Measurements from ENCODE around the gene PAQR8. TPM values are rescaled to one million over a fixed set of nuclear protein-coding genes. Genes with fewer than 3 reads are reported as not detected.

Gene PAQR8
- polyA plus RNA-seq, 1 of the 3 experiments (the other 2 are of a cell fraction) = 2.3 TPM

DNA sequence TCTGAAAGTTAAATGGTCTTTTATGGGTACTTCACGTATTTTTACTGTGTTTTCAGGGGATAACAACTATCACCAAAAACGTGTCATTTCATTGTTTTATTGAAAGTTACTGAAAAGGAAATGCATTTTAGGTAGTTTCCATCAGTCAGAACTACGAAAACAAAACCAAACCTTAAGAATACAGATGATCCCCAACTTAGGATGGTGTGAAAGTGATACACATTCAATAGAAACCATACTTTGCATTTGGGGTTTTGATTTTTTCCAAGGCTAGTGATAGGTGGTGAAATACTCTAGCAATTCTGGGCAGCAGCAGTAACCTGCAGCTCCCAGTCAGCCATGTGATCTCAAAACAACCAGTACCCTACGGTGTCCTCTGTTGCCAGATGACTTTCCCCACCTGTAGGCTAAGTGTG, 32.3 kb downstream of the PAQR8 start:
- 86% methylated on average over 4 of the region's 4 CpGs for WGBS (ENCODE audit: low lambda C conversion rate)
- POLR2A ChIA-PET = no interaction called here

DNA sequence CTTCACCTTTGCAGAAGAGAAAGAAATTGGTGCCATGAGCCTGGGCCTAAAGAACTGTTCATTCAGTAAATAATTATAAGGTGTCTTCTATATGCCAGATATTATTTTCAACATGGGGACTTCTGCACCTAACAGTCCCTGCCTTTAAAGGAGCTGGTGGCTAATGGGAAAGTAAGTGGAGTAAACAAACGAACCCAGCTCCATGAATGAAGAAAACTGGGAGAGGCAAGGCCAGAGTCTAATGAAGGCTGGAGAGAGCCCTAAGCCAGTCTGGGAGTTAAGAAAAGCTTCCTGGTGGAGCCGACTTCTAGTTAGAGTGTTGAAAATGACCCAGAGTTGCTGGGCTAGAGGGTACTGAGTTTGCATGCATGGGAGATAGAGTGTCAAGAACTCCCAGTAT, 34.0 kb downstream of the PAQR8 start:
- H3K4me3 ChIP-seq (ENCODE audit: low read depth in 2 of 2, low read length in 1 of 2) = no peak overlapping the region
- H3K9me2 ChIP-seq = no peaks in the 10 kb centered on the region
- H3F3A ChIP-seq (replicated peaks; ENCODE audit: insufficient read depth) = peaks cover 14% of the 10 kb centered on the region
- no peaks in the 10 kb centered on the region for H3K9me3 ChIP-seq
- H3K36me3 ChIP-seq (replicated peaks in 1 of 2; ENCODE audit: control insufficient read depth in 1 of 2, insufficient read depth in 2 of 2, low read length in 1 of 2) = no peaks in the 10 kb centered on the region
- 82% methylated on average over 2 of the region's 2 CpGs for whole genome bisulfite sequencing (ENCODE audit: low lambda C conversion rate)
- H2AFZ ChIP-seq (ENCODE audit: low read depth) = no peak overlapping the region
- H3K4me2 ChIP-seq = no peak overlapping the region
- H3K79me2 ChIP-seq (ENCODE audit: insufficient read depth) = no peaks in the 10 kb centered on the region
- H3K9ac ChIP-seq = no peak overlapping the region
- no peak for DNase-seq
- no peaks in the 10 kb centered on the region for H4K20me1 ChIP-seq (ENCODE audit: insufficient read depth)
- H3K27ac ChIP-seq (ENCODE audit: low read depth in 2 of 2, low read length in 1 of 2) = no peak overlapping the region
- POLR2A ChIA-PET = no interaction called here
- TF ChIP-seq NFIC (IDR thresholded peaks at IDR 0.05; ENCODE audit: borderline replicate concordance) (no peak), IRF3 (IDR thresholded peaks at IDR 0.05; ENCODE audit: low read depth, low read length) (no peak), TCF12 (IDR thresholded peaks at IDR 0.05) (no peak), FOSL2 (IDR thresholded peaks at IDR 0.05; ENCODE audit: borderline replicate concordance, low read depth) (no peak), USF1 (IDR thresholded peaks at IDR 0.05; ENCODE audit: borderline replicate concordance, low read depth) (no peak), MXI1 (IDR thresholded peaks at IDR 0.05; ENCODE audit: low read depth, low read length) (no peak), RFX5 (IDR thresholded peaks at IDR 0.05; ENCODE audit: low read length) (no peak)
- TF ChIP-seq, protein P1, sequence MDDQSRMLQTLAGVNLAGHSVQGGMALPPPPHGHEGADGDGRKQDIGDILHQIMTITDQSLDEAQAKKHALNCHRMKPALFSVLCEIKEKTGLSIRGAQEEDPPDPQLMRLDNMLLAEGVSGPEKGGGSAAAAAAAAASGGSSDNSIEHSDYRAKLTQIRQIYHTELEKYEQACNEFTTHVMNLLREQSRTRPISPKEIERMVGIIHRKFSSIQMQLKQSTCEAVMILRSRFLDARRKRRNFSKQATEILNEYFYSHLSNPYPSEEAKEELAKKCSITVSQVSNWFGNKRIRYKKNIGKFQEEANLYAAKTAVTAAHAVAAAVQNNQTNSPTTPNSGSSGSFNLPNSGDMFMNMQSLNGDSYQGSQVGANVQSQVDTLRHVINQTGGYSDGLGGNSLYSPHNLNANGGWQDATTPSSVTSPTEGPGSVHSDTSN (IDR thresholded peaks at IDR 0.05) = no peak
- CTCF ChIA-PET = interaction anchor here (1.0 to 2.6 kb wide), 2 partner anchors 10 to 21 kb away, joined by 4 to 9 read pairs; no protein-coding TSS in a partner anchor
- H3K27me3 ChIP-seq (ENCODE audit: insufficient read depth) = no peaks in the 10 kb centered on the region
- H3K4me1 ChIP-seq (ENCODE audit: control insufficient read depth in 1 of 2, insufficient read depth in 2 of 2, low read depth in 1 of 2, low read length in 1 of 2) = peaks cover 6 to 8% of the 10 kb centered on the region in 2 experiments; a peak in 3 of 4 replicates

More for the DNA sequence above, 32.3 kb downstream of the PAQR8 start:
- Histone ChIP-seq H3K9me2 (no peaks in the 10 kb centered on the region), H3K27ac (ENCODE audit: low read depth in 2 of 2, low read length in 1 of 2) (no peak overlapping the region), H3K79me2 (ENCODE audit: insufficient read depth) (no peaks in the 10 kb centered on the region), H3K4me3 (ENCODE audit: low read depth in 2 of 2, low read length in 1 of 2) (no peak overlapping the region), H3F3A (replicated peaks; ENCODE audit: insufficient read depth) (peaks cover 26% of the 10 kb centered on the region), H3K9ac (no peak overlapping the region), H2AFZ (ENCODE audit: low read depth) (no peak overlapping the region), H4K20me1 (ENCODE audit: insufficient read depth) (no peaks in the 10 kb centered on the region), H3K4me1 (ENCODE audit: control insufficient read depth in 1 of 2, insufficient read depth in 2 of 2, low read depth in 1 of 2, low read length in 1 of 2) (peaks cover 17 to 25% of the 10 kb centered on the region in 2 experiments), H3K36me3 (replicated peaks in 1 of 2; ENCODE audit: control insufficient read depth in 1 of 2, insufficient read depth in 2 of 2, low read length in 1 of 2) (no peaks in the 10 kb centered on the region), H3K27me3 (ENCODE audit: insufficient read depth) (no peaks in the 10 kb centered on the region), H3K4me2 (no peak overlapping the region), H3K9me3 (no peaks in the 10 kb centered on the region)
- CTCF ChIA-PET = interaction anchor here (0.9 kb wide), 1 partner anchor 19 kb away, joined by 3 read pairs; no protein-coding TSS in a partner anchor
- no peak for TF ChIP-seq RCOR1 (IDR thresholded peaks at IDR 0.05; ENCODE audit: low read length)
- TF ChIP-seq TEAD4 (IDR thresholded peaks at IDR 0.05; ENCODE audit: borderline replicate concordance, insufficient read depth) = no peak
- no peak for TF ChIP-seq RXRA (IDR thresholded peaks at IDR 0.05; ENCODE audit: borderline replicate concordance, low read depth)
- TF ChIP-seq EZH2phosphoT487 (IDR thresholded peaks at IDR 0.05; ENCODE audit: borderline replicate concordance, low read depth) = no peak
- DNase-seq = no peak
